Panc1 (cell line): ENCODE measurements around the gene TMEM106C. TPM values are rescaled to one million over a fixed set of nuclear protein-coding genes. Genes with fewer than 3 reads are reported as not detected.

Source experiments
- ATAC-seq: fragments of 200-7000 bp; cut with Tn5 transposase; 2 replicates; pipeline ENCODE4 v1.9.1; 2020; ENCODE audit warnings: mild to moderate bottlenecking, moderate library complexity
- BruUV-seq: library from RNA; stranded (reverse); fragments of 400-500 nt; replicated peaks from 2 replicates; lab custom pipeline; 2021; lab: Mats Ljungman, UMichigan
- CTCF ChIA-PET: fragments of 300-600 bp; sonication (Branson Sonifier 250); formaldehyde crosslinking; loops from one replicate; lab custom pipeline; 2022; ENCODE audit warnings: antibody characterized with exemption; lab: Charles Lee
- POLR2A ChIA-PET: fragments of 300-600 bp; sonication (Branson Sonifier 250); formaldehyde crosslinking; loops from one replicate; lab custom pipeline; 2022; ENCODE audit warnings: antibody characterized with exemption; lab: Charles Lee
- DNase-seq: peaks from one replicate; pipeline ENCODE4 v3.0.0-alpha.2; 2010; ENCODE audit warnings: low read depth, low spot score
- H3K27ac ChIP-seq: 2 replicates; pipeline ENCODE4 v1.5.1; 2011; ENCODE audit warnings: mild to moderate bottlenecking, low read length, inconsistent platforms
- H3K27me3 ChIP-seq: fragments of 200-500 bp; sonication (Bioruptor generic); 2 replicates; pipeline ENCODE4 v1.6.0; 2014; ENCODE audit warnings: low read length, inconsistent platforms; ENCODE audit not compliant: control insufficient read depth, insufficient read depth
- H3K36me3 ChIP-seq: fragments of 200-500 bp; sonication (Bioruptor generic); 2 replicates; pipeline ENCODE4 v1.5.1; 2014; ENCODE audit warnings: inconsistent platforms, mild to moderate bottlenecking, low read length, moderate library complexity; ENCODE audit not compliant: control insufficient read depth, insufficient read depth
- H3K4me1 ChIP-seq: 2 replicates; pipeline ENCODE4 v1.5.1; 2011; ENCODE audit warnings: inconsistent platforms, mild to moderate bottlenecking, low read length, moderate library complexity; ENCODE audit not compliant: control insufficient read depth, insufficient read depth
- H3K4me3 ChIP-seq, 2 experiments: 2 replicates each; pipeline ENCODE4 v1.5.1; 2011 to 2012; ENCODE audit warnings: low read depth in 2 of 2, low read length in 2 of 2, mild to moderate bottlenecking in 2 of 2, inconsistent platforms in 1 of 2, moderate library complexity in 1 of 2
- H3K9me3 ChIP-seq: fragments of 200-500 bp; sonication (Bioruptor generic); 2 replicates; pipeline ENCODE4 v1.5.1; 2014; ENCODE audit warnings: low read depth, mild to moderate bottlenecking, inconsistent platforms, low read length, moderate library complexity; ENCODE audit not compliant: control insufficient read depth, insufficient read depth
- CTCF ChIP-seq: fragments of 450-650 bp; IDR thresholded peaks from 2 replicates; pipeline ENCODE4 v1.5.1; 2017; ENCODE audit warnings: mild to moderate bottlenecking
- POLR2AphosphoS5 ChIP-seq: IDR thresholded peaks from 2 replicates; pipeline ENCODE4 v1.6.1; 2012; ENCODE audit warnings: mild to moderate bottlenecking, low read depth, low read length, moderate library complexity
- REST ChIP-seq, 2 experiments: IDR thresholded peaks; 2 replicates each; pipeline ENCODE4 v1.6.1; 2011 to 2012; ENCODE audit warnings: low read depth in 2 of 2, control low read depth in 1 of 2, low read length in 1 of 2, mild to moderate bottlenecking in 1 of 2, moderate library complexity in 1 of 2; ENCODE audit not compliant: insufficient read depth in 1 of 2
- SIN3A ChIP-seq: IDR thresholded peaks from 2 replicates; pipeline ENCODE4 v1.6.1; 2012; ENCODE audit warnings: low read depth, mild to moderate bottlenecking, low read length, moderate library complexity, borderline replicate concordance; ENCODE audit not compliant: insufficient read depth
- TCF7L2 ChIP-seq: IDR thresholded peaks from 2 replicates; pipeline ENCODE4 v1.6.1; 2011; ENCODE audit warnings: mild to moderate bottlenecking, low read depth, low read length, inconsistent platforms
- in situ Hi-C: cut with HindIII; loops from 2 replicates; pipeline ENCODE4 v1.10.0; 2016; ENCODE audit warnings: low sequenced_read_pairs, low pct_unique_long_range_greater_than_20kb
- intact Hi-C: fragments of 100-400 bp; cut with micrococcal nuclease; formaldehyde crosslinking; loops from one replicate; pipeline ENCODE4 v1.10.0; 2022; ENCODE audit not compliant: unreplicated experiment
- total RNA-seq: library from RNA; stranded (reverse); gene quantifications from one replicate; pipeline ENCODE4 v1.2.1, GENCODE V29; 2021; ENCODE audit not compliant: unreplicated experiment

TMEM106C gene
- total RNA-seq, 1 experiment from 2014 or later = 93.7 TPM

GRCh38 chr12:47989666-47990065 lies 26.3 kb downstream of the TMEM106C start:
- Histone ChIP-seq H3K4me1 (no peaks in the 10 kb centered on the region), H3K9me3 (no peaks in the 10 kb centered on the region), H3K27ac (no peak overlapping the region), H3K27me3 (peaks cover 3% of the 10 kb centered on the region; the same call in 1 of the 2 replicates), H3K36me3 (no peaks in the 10 kb centered on the region), H3K4me3 (no peak overlapping the region)
- ATAC-seq (no peak), DNase-seq (no peak)
- intact Hi-C loops (no loop called here), in situ Hi-C loops (no loop called here)
- TF ChIP-seq SIN3A (no peak), TCF7L2 (no peak), REST (IDR thresholded peaks at IDR 0.05; ENCODE audit: insufficient read depth in 1 of 2, low read depth in 2 of 2, low read length in 1 of 2) (no peak), POLR2AphosphoS5 (no peak), CTCF (no peak)
- no TSS peak for BruUV-seq
- POLR2A ChIA-PET = no interaction called here
- CTCF ChIA-PET = no interaction called here

GRCh38 chr12:47990351-47991105 lies 27.1 kb downstream of the TMEM106C start:
- in situ Hi-C loops = no loop called here
- Histone ChIP-seq H3K27me3 (peaks cover 3% of the 10 kb centered on the region; the same call in 1 of the 2 replicates), H3K36me3 (no peaks in the 10 kb centered on the region), H3K27ac (no peak overlapping the region), H3K9me3 (no peaks in the 10 kb centered on the region), H3K4me3 (no peak overlapping the region), H3K4me1 (no peaks in the 10 kb centered on the region)
- TF ChIP-seq POLR2AphosphoS5 (no peak), TCF7L2 (no peak), CTCF (no peak), SIN3A (no peak), REST (IDR thresholded peaks at IDR 0.05; ENCODE audit: insufficient read depth in 1 of 2, low read depth in 2 of 2, low read length in 1 of 2) (no peak)
- ATAC-seq (no peak), DNase-seq (no peak)
- no TSS peak for BruUV-seq
- intact Hi-C loops = no loop called here
- CTCF ChIA-PET = interaction anchor here (0.6 to 0.9 kb wide), 2 partner anchors 10 to 23 kb away, joined by 3 read pairs; no protein-coding TSS in a partner anchor
- POLR2A ChIA-PET = interaction anchor here (0.5 kb wide), 1 partner anchor 232 kb away, joined by 3 read pairs; the partner anchor contains the start of gene RAPGEF3
